GM21515 (cell line): ENCODE data around the gene POLR3GL.

Experiments used
- ATAC-seq: cut with Tn5 transposase; IDR thresholded peaks from one replicate; pipeline ENCODE4 v1.9.1; 2021; ENCODE audit not compliant: unreplicated experiment

Gene POLR3GL

DNA sequence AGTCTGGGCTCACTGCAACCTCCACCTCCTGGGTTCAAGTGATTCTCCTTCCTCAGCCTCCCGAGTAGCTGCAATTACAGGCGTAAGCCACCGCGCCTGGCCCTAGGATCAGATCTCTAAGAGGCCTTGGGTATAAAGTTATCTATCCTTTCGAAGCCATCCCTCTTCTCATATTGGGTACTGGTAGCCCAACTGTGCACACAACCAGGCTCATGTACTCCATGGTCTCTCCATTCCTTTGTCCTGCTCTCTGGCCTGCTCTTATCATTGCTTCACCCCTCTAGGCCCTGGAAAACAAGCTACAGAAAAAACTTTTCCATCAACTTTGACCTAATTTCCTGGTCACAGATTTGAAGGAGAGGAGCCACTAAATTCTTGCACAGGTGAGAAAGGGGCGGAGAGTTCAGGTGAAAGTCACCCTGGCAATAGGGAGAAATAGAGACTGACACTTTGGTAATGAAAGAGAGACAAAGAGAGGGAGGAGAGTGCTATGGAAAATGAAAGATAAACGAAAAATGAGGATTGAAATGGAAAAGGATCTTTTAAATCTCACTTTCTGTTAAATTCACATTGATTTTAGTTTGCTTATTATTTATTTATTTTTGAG is 25.9 kb downstream of the POLR3GL start:
- ATAC-seq: no peak

DNA sequence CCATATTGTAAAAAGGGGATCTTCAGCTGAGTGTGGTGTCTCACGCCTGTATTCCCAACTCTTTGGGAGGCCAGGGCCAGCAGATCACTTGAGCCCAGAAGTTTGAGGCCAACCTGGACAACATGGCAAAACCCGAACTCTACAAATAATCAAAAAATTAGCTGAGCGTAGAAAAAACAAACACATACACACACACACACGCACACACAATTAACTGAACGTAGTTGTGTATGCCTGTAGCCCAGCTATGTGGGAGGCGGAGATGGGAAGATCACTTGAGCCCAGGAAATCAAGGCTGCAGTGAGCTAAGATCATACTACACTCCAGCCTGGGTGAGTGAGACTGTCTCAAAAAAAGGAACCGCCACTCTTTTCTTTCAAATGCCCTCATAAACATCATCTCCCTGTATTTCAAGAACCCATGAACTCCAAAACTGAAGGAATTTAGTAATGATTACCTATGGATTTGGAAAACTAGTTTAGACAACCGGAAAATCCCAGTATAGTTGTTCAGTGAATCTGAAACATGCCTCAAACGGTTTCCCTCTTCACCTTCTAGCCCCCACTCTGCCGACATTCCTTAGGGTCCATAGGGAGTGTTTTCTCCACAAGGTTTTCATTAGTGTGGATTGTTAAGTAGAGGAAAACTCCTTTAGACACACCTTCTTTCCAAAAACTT is 27.4 kb downstream of the POLR3GL start:
- no peak for ATAC-seq

DNA sequence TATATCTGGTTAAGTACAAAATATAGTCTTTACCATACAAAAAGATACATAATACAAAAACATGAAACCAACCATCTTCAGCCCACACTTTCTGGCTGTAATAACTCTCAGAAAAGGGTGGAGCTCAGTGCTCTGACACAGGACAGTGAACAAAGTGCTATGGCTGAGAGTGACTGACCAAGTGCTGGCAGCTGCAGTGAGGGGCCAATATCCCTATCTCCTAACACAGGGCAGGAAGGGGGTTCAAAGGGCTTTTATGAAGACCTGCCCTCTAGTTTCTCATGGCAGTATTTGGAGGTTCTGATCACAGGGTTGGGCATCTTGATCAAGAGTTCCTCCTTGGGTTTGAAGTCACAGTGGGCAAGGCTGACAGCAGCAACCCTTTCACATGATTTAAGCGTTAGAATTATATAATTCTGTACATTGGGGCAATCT is 28.0 kb downstream of the POLR3GL start:
- no peak for ATAC-seq

DNA sequence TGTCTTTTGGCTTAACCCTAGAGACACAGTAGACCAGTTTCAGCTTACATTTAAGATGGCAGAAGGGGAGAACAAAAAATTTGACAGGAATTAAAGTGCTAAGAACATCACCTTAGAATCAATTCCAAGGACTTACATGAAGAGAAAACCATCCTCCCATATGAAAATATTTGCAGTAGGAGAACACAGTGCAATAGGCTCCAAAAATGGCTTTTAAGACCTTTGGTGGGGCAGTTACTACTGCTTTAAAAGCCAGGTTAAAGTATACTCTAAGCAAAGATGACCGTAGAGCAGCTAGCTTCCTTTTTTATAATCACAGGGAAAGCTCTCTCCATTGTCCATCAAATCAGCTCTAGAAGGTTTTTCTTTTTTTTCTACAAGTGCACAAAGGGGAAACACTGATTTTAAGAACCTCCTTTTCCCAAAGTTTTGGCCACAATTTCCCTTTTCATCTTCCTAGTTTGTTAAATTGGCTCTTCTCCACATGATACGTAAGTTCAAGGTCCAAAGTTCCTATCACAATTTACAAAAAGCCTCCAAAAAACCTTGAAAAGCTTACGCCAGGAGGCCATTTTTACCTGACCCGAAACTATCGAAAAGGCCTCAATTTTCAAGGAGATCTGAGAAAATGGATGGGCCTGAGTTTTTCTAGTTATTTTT is 28.6 kb downstream of the POLR3GL start:
- ATAC-seq: no peak

DNA sequence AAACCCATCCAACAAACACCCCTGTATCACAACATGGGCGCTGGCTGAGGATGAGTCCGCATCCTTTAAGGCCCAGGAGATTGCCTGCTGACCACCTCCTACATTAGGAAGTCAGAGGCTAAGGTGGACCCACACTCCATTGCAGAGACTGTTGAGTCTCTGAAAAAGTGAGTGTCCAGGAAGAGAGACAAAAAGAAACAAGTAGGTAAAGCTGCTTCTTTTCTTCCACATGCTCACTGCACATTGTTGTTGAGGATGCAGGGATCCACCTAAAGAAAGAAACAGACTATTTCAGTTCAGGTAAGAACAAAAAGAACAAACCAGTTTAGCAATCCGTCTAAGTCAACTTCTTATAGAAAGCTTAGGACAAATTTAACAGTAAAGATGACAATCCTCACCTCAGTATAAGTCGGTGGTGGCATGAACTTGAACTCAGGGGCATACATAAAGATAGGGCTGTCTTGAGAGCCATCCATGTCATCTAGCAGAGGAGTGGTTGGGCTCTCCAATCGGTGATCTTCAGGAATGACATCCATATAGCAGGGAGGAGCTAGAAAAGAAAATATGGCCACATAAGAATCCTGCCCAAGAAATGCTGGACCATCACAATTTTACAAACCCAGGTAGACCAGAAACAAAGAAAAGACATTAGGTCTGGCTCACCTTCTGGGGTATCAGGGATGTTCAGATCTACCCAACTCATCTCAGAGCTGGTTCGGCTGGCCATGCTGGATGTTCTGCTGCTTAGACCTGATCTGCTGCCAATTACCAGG is 29.3 kb downstream of the POLR3GL start:
- ATAC-seq: no peak

DNA sequence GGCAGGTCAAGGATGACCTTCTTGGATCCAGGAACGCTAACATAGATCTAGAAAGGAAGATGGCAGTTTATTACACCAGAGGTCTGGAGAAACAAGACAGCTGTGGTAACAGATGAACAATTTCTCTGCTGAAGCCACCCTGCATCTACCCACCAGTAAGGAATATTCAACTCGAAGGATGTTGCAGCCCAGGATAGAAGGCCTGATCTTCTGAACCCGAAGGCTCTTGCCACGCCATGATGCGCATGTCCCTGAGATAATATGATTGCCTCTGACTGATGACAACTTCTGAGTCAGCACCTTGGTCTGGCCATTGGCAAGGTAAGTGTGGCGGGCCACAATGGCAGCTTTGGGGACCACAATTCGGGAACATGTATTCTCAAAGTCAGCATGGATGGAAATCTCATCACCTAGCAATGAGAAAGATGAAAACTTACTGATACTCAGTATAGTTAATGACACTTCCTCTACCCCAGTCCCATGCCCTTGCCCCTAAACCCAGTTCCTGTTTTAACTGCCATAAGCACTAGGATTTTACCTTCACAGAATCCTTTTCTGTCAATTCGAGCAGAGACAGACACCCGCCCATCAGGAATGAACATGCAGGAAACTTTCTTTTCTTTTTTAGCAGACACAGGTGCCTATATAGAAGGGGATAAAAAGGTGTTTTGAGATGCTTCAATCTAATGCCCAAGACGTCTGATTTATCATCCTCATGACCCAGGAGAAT is 30.1 kb downstream of the POLR3GL start:
- ATAC-seq: no peak

DNA sequence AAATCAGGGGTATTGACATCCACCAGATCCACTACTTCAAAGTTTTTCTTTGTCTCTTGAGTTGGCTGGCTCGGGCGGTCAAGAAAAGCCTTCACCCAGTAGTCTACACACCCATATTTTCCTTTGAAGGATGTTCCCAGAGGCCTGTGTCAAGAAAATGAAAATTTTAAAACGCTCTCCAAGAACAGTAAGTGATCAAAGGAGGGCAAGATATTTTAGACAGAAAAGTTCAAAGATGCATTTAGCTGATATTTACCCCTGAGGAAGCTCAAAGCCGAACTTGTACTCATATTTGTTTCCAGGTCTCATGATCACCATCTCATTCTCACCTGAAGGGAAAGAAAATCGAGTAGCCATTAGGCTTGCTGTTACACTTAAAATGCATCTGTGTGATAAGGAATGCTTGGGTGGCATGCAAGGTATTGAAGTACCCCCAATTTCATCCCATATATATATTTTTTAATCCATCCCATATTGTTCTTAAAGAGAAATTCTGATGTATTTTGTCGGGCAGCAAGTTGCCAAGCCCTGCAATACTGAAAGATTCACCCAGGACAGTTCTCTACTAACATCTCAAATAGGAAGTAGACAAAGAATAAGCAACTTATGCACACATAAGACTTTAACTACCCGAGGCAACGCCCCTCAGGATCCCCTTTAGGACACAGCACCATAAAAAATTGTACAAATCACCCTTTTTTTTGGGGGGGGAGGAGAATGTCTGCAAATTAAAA is 30.8 kb downstream of the POLR3GL start:
- ATAC-seq: no peak

DNA sequence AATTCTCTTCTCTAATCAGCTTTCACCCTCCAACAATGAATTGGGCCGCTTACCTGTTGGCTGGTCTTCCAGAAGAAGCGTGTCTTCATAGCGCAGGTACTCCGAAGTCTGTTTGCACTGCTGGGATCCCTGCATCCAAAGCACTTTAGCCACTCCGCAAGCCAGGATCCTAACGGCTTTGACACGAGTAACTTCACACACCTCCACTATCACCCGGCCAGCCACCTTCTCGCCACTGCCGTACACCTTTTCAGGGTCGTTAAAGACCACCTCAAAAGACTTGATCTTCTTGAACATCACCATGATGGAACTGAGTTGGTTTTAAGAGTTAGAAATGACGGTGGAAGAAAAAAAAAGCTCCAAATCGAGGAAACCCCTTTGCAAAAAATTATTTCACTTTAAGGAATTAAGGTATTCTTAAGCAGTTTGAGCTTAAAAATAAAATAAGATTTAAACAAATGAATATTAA is 31.5 kb downstream of the POLR3GL start:
- no peak for ATAC-seq

DNA sequence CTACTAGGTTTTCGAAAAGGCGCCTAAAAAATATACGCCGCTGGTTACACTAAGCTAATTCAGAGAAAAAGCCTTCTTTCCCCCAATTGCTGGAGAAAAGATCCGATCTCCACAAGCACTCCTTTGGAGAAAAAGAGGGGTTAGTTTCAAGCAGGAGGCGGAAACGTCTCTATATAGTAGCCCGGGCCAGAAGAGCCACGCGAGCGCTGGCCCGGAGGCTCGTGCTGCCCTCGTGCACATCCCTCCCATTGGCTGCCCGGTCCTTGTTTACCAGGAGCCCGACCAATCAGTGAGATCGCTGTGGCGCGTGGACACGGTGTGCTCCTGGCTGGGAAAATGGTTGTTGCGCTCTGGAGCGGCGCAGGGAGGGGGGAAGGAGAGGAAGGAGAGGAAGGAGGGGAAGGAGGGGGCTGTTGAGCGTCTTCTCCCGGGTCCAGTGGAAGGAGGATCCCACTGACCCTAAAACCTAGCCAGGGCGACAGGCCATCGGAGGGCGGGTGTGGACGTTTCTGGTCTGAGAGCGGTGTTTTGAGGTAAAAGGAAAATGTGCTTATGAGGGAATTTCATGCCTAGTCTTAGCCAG is 32.0 kb downstream of the POLR3GL start, which contains the start of gene TXNIP:
TSS of gene TXNIP (minus strand) at position 147 of the 583 bp plus-strand sequence. CDS start 313 bp downstream, outside the sequence.
- ATAC-seq: peak; percentile 82

DNA sequence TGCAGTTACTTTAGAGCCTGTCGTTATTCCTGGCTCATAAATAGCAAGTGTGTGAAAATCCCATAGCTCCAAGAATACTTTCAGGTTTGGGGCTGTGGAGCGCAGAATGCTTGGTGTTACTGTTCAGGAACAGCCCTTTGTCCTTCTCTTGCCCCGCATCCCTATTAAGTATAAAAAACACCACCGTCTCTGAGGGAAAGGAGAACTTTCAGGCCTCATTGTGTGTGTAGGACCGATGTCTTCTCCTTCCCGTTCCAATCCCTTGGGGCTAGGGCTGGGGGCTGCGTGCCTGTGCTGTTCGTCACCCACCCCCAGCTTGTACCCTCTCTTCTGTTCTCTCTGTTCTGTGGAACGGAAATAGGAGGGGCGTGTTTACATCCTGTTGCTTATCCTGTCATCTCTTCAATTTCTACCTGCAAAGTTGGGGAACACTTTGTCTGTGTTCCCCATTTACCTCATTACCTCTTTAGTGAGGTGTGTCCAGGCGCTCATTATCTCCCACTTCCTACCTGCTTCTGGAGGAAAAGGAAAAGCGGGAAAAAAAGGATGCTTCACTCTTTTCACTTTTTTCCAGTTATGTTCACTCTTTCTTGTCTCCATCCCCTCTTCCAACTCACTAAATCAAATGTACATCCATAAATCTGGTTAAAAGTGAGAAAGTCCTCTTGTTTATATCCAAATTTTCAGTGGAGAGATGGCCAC is 32.7 kb downstream of the POLR3GL start:
- ATAC-seq: peak; percentile 32

DNA sequence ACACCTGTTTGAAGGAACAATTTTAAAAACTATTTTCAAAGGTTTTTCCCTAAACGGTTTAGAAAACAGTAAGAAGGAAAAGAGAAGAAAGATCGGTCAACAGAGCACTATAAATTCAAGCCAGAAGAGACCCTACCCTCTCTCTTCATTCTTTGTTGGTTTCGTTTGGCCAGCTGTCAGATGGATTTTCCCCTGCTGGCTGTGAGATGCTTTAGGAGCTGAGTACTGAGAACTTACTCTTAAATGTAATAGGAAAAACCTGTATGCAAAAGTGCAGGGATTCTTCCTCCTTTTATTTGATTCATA is 33.2 kb downstream of the POLR3GL start:
- ATAC-seq: no peak

DNA sequence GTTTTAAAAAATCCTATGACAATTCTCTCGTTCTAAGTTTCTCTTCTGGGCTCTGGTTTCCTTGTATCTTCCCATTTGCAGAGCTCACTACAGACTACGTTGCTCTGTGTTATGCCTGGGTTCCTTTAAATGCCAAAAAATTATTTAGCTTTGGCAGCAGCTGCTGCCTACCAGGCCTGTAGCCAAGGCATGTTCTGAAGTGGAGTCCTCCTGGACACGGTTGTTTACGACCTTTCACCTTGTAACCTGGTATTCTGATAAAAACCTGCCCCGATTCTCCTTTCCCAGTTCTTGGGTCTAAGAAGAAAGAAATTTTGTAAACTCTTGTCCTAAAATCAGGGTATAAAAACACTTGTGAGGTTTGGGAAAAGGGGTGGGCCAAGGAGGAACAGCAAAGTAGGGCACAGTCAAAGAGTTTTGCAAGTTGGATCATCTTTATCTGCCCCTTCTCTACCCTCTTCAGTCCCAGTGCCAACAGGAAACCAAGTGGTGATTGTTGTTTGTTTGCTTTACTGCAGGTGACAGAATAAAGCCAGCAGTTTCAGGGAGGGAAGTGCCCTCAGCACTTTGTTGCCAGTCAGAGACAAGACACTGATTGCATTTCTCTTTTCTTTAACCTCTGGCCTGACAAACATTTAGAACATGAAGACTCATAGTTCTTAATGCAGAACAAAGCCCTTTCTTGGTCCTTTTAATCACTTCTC is 35.0 kb downstream of the POLR3GL start:
- ATAC-seq: no peak

DNA sequence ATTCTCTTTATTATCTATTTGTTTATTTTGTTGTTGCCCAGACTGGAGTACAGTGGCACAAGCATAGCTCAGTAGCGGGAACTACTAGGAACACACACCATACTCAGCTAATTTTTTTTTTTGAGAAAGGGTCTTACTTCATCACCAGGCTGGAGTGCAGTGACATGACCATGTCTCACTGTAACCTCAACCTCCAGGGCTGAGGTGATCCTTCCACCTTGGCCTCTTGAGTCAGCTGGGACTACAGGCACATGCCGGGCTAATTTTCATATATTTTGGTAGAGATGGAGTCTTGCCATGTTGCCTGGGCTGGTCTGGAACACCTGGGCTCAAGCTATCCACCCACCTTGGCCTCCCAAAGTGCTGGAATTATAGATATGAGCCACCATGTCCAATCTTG is 37.2 kb downstream of the POLR3GL start:
- ATAC-seq: no peak

DNA sequence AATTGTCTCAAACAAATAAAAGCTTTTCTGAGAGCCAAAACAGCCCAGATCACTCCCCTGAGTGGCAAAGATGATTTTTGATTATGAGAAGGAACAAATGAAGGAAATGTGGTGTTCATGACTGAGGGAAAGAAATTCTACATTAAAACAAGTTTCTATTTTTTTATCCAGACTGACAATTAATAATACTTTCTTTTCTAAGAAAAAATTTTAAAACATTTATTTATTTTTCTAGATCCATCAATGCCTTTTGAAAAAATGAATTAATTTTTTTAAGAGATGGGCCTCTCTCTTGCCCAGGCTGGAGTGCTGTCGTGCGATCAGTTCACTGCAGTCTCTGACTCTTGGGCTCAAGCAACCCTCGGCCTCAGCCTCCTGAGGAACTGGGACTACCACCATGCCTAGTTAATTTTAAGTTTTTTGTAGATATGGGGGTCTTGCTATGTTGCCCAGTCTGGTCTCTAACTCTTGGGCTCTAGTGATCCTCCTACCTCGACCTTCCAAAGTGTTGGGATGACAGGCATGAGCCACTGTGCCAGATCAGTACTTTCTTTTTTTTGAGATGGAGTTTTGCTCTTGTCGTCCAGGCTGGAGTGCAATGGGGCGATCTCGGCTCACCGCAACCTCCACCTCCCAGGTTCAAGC is 43.1 kb downstream of the POLR3GL start:
- ATAC-seq: no peak

DNA sequence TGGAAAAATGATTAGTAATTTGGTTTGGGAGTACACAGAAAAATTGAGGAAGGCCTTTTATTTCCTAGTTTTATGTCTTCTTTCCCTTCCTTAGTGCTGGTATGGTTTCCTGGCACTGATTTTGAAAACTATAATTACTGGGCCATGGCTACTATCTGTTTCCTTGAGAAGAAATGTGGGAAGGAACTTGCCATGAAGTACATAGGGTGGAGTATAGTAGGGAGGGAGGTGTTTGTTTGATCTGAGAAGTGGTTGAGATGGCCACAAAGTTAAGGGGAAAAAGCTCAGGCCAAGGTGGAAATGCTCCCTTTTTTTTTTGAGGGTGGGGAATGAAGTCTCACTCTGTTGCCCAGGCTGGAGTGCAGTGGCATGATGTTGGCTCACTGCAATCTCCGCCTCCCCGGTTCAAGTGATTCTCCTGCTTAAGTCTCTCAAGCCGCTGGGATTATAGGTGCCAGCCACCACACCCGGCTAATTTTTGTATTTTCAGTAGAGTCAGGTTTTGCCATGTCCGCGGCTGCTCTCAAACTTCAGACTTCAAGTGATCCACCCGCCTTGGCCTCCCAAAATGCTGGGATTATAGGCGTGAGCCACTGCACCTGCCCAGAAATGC is 45.7 kb downstream of the POLR3GL start:
- ATAC-seq: no peak

DNA sequence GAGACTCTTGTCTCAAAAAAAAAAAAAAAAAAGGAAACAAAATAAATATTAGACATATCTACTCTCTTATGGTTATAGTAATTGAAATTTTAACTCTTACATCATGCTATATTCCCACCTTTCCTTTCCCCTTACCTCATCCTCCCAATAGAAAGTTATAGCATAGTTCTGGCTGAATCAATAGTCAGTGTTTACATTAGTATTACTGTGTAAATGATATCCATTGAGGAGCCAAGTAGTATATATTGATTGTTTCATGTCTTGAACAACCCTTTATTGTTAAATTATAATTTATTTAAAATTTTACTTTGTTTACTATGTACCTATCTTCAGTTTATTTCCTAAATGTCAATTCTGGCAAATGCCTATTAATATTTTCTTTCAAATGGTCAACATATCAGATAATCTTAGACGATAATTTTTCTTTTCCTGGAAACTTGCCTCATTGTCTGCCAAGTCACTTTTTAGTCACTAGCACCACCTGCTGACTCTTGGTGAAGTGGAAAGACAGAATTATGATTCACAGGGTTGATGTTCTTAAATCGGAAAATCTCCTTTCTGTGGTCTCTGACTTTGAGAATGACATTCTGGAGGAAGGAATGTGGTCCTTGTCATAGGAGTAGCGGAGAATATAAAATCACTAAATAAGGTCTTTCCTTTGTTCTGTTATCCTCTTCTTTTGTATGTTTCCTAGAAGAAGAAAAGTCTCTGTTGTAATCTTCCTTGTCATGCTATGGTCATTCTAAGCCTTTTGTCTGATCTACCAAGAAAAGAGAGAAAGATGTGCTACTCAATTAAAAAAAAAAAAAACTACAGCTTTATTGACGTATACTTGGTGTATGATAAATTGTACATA is 48.4 kb downstream of the POLR3GL start:
- ATAC-seq: no peak

DNA sequence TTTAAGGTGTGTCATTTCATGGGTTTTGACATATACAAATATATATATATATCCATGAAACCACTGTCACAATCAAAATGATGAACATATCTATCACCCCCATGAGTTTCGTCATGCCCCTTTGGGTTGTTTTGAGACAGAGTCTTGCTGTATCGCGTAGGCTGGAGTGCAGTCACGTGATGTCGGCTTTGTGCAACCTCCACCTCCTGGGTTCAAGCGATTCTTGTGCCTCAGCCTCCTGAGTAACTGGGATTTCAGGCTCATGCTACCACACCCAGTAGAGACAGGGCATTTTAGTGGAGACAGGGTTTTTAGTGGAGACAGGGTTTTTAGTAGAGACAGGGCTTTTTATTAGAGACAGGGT is 49.1 kb downstream of the POLR3GL start:
- no peak for ATAC-seq
